ENCODE data around the gene HMCN1.

The HMCN1 gene

GRCh38 chr1:186094172-186094571 is 360.0 kb downstream of the HMCN1 start:
- peak; percentile 81 for DNase-seq

GRCh38 chr1:186099336-186100104 is 365.3 kb downstream of the HMCN1 start:
- DNase-seq: peak; percentile 28

- no peak for DNase-seq
Measured at GRCh38 chr1:186102107-186102506, 367.9 kb downstream of the HMCN1 start.

GRCh38 chr1:186102547-186103148 is 368.5 kb downstream of the HMCN1 start:
- DNase-seq: peak; percentile 95

- DNase-seq: no peak
Measured at GRCh38 chr1:186104459-186104858, 370.3 kb downstream of the HMCN1 start.

GRCh38 chr1:186112280-186112679 is 378.1 kb downstream of the HMCN1 start:
- no peak for DNase-seq

- peak; percentile 22 for DNase-seq
Measured at GRCh38 chr1:186113461-186113860, 379.3 kb downstream of the HMCN1 start.

GRCh38 chr1:186118724-186119123 is 384.5 kb downstream of the HMCN1 start:
- DNase-seq: no peak

GRCh38 chr1:186122837-186123236 is 388.6 kb downstream of the HMCN1 start:
- DNase-seq: no peak

- no peak for DNase-seq
Measured at GRCh38 chr1:186125035-186125434, 390.8 kb downstream of the HMCN1 start.

GRCh38 chr1:186125511-186125910 is 391.3 kb downstream of the HMCN1 start:
- no peak for DNase-seq

- no peak for DNase-seq
Measured at GRCh38 chr1:186129758-186130157, 395.6 kb downstream of the HMCN1 start.

- peak; percentile 19 for DNase-seq
Measured at GRCh38 chr1:186139115-186139514, 404.9 kb downstream of the HMCN1 start.

GRCh38 chr1:186139701-186140100 is 405.5 kb downstream of the HMCN1 start:
- DNase-seq: peak; percentile 87

- DNase-seq: no peak
Measured at GRCh38 chr1:186142159-186142558, 408.0 kb downstream of the HMCN1 start.

GRCh38 chr1:186142916-186143315 is 408.7 kb downstream of the HMCN1 start:
- no peak for DNase-seq

GRCh38 chr1:186143481-186143880 is 409.3 kb downstream of the HMCN1 start:
- peak; percentile 31 for DNase-seq

- no peak for DNase-seq
Measured at GRCh38 chr1:186144505-186144904, 410.3 kb downstream of the HMCN1 start.

GRCh38 chr1:186146974-186147373 is 412.8 kb downstream of the HMCN1 start:
- no peak for DNase-seq

GRCh38 chr1:186149591-186149990 is 415.4 kb downstream of the HMCN1 start:
- DNase-seq: no peak

GRCh38 chr1:186152227-186152619 is 418.0 kb downstream of the HMCN1 start:
- DNase-seq: no peak

GRCh38 chr1:186152620-186153239 is 418.5 kb downstream of the HMCN1 start:
- DNase-seq: peak; percentile 88

- DNase-seq: no peak
Measured at GRCh38 chr1:186154651-186155050, 420.5 kb downstream of the HMCN1 start.

- peak; percentile 87 for DNase-seq
Measured at GRCh38 chr1:186155594-186155993, 421.4 kb downstream of the HMCN1 start.

All from fibroblast of skin of back (primary cell).